RCC 7860 (cell line): Measurements from ENCODE around the gene WDR17.

ENCODE experiments used
- DNase-seq: peaks from one replicate; pipeline ENCODE4 v3.0.0-alpha.2; 2015; ENCODE audit warnings: low spot score
- FAIRE-seq: peaks from 2 replicates; lab custom pipeline; 2012; peaks lifted over from hg19 to GRCh38; lab: Jason Lieb, UNC

Gene WDR17

GRCh38 chr4:176065435-176066291 is at the start of gene WDR17:
Gene WDR17 (plus strand): TSS chr4:176065841. CDS start chr4:176111581, 45,740 bp downstream.
- DNase-seq (peak; percentile 54), FAIRE-seq (no peak)

DNA sequence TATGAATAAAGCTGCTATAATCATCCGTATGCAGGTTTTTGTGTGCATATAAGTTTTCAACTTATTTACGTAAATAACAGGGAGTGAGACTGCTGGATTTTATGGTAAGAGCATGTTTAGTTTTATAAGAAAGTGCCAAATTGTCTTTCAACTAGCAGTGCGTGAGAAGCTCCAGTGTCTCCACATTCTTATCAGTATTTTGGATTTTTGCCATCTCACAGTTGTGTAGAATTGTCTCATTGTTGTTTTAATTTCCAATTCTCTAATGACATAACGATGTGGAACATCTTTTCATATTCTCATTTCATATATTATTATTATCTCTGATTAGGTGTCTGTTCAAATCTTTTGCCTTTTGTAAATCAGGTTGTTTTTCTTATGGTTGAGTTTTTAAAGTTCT is 49.0 kb upstream of the WDR17 start:
- FAIRE-seq (no peak), DNase-seq (no peak)

DNA sequence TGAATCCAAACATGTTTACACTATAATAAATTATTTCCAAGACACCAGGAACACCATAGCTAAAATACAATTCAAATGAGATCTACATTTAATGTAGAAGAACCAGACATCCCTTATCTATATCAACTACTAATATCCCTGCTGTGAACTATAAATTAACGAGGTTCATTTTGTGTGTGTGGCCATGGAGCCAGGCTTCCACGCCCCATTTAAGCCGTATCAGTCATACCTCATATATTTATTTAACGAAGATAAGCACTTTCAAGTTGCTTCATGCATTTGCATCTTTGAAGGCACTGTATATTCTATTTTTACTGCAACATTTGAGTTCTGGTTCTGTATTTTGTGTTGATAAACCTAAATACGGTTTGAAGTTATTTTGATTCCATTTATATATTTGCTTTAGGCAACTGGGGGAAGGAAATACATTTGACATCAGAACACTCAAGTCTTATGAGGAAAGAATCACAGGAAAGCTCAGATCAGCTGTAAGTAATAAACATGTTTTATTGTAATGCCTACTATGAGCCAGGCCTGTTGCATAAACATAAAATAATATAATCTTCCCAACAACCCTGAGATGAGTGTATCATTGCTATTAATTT is 45.1 kb upstream of the WDR17 start:
- DNase-seq (no peak), FAIRE-seq (no peak)

GRCh38 chr4:176030391-176030790 is 35.2 kb upstream of the WDR17 start:
- DNase-seq (no peak), FAIRE-seq (no peak)

- DNase-seq (no peak), FAIRE-seq (no peak)
These were observed 33.7 kb upstream of the WDR17 start for GRCh38 chr4:176031922-176032321.

DNA sequence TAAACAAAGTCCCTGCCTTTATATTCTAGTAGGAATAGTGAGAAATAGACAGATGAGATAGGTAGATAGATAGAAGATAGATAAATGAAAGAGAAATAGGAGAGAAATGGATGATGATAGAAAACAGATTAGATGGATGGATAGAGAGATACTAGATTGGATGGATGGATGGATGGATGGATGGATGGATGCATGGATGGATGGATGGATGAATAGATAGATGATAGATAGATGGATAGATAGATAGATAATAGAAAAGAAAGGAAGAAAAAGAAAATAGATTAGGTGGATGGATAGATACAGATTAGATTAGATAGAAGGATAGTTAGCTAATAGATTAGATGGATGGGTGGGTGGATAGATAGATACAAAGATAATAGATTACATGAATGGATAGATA is 33.2 kb upstream of the WDR17 start:
- no peak for DNase-seq
- no peak for FAIRE-seq

DNA sequence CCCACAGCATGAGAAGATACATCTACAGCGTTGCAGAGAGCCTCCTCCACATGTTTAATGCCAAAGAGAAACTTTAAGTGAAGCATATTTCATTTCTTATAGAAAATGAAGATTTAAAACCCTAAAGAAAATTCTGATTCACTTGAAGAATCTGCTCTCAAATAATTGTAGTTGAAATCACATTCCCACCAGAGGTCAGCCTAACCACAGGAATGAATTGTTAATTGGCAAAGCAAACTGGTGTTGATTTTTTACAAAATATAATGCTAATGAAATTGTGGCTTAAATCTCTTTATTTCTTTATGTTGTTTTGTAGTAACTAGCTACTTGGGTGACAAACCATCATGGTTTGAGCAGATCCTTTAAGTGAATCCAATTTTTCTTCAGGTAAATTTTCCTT is 31.1 kb upstream of the WDR17 start:
- no peak for DNase-seq
- FAIRE-seq = no peak

DNA sequence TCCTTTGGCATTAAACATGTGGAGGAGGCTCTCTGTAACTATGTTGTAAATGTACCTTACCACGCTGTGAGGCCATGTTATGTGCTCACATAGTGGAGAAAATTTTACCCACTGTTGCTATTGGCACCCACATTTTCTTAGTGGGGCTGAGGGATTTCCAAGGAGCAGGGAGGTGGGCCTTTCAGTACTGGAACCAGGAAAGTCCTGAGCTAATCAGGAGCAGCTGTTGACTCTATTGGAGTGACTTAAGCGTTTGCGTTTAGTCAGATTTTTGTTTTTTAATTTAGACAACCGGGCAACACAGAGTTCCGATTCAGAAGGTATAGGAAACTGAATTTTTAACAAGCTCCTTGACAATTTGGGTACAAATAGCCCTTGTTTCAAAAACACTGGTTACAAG is 30.7 kb upstream of the WDR17 start:
- DNase-seq (no peak), FAIRE-seq (no peak)

DNA sequence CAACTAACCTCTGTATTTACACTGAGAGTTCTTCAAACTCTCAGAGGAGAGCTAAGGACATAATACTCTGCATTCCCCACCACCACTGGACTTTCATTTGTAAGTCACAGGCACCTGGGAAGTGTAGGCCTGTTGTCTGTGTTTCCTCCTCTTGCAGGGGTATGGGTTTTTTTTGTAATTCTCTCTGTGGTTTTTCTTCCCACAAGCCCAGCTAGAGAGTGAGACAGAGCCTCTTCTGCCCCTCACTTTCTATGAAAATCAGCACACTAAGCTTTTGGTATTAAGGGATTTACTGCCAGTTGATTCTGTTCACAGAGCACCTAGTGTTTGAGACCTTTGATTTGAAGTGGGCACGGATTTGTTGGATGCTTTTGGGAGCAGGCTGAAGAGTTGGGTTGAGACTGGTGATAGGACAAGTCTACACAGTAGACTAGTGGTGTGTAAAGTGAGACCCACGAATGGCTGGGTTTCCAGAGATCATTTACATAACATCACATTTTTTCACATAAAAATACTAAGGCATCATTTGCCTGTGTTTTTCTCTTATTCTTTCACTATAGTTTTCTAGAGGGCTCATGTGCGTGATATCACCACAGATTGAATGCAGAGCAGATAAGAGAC is 28.9 kb upstream of the WDR17 start:
- no peak for FAIRE-seq
- no peak for DNase-seq

DNA sequence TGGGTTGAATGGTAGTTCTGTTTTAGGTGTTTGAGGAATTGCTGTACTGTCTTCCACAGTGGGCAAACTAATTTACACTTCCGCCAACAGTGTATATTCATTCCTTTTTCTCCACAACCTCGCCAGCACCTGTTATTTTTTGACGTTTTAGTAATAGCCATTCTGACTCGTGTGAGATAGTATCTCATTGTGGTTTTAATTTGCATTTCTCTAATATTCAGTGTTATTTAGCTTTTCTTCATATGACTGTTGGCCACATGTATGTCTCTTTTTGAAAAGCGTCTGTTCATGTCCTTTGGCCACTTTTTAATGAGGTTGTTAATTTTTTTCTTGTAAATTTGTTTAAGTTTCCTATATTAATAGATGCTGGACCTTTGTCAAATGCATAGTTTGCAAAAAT is 26.9 kb upstream of the WDR17 start:
- DNase-seq (no peak), FAIRE-seq (no peak)

DNA sequence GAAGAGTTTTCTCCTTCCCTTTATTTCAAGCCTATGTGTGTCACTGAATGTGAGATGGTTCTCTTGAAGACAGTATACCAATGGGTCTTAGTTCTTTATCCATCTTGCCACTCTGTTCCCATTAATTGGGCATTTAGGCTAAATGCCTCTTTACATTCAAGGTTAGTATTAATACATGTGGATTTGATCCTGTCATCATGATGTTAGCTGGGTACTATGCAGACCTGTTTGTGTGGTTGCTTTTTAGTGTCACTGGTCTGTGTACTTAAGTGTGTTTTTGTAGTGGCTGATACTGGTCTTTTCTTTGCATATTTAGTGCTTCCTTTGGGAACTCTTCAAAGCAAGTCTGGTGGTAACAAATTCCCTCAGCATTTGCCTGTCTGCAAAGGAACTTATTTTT is 23.4 kb upstream of the WDR17 start:
- DNase-seq (no peak), FAIRE-seq (no peak)

DNA sequence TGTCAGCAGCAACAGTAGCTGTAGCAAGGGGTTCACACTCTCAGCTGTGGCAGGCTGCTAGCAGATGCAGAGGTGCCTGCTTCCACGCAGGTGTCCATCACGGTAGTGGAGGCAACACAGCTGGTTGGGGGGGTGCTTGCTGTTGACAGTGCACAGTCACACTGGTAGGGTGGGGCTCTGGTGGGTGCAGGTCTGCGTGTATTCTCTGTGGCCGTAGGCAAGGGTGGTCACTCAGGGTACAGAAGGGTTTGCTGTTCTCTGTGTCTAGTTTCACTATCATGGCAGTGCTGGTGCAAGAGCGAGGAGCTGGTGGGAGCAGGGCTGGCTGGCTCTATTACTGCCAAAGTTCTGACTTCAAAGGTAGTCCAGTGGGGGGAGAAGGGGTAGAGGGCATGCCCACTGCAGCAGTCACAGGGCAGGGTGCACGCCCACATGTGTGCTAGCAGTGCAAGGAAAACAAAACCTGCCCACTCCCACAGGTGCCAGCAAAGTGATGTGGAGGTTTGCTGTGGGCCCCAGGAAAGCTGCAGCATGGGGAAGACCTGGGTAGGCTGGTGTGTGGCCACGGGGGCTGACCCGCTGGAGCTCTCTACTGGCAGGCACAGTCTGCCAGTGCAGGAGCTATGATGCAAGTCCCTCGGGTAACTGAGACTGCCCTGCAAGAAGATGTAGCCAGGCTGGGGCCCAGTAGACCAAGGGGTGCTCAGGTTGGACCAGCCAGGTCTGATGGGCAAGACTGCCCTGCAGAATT is 21.6 kb upstream of the WDR17 start:
- DNase-seq (no peak), FAIRE-seq (no peak)

GRCh38 chr4:176044589-176044951 is 21.1 kb upstream of the WDR17 start:
- DNase-seq (no peak), FAIRE-seq (no peak)

GRCh38 chr4:176048631-176049030 is 17.0 kb upstream of the WDR17 start:
- FAIRE-seq (no peak), DNase-seq (no peak)

DNA sequence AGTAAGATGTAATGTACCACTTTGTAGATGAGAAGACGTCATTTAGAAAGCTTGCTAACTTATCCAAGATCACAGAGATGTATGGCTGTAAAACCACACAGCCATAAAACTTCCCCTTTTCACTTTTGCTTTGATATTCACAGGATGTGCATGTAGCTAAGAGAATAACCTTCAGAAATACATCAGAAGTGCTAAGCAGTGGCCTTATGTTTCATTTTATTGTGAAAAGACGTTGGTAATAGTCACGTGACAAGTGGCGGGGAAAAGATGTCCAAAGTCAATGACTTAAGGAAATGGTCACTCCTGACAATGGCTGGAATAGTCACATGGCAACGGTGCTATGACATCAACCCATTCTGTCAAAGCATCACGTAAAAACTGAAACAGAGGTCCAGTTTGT is 12.9 kb upstream of the WDR17 start:
- no peak for FAIRE-seq

GRCh38 chr4:176053785-176054184 is 11.9 kb upstream of the WDR17 start:
- DNase-seq = no peak

More for the DNA sequence above, 12.9 kb upstream of the WDR17 start:
- DNase-seq = no peak

DNA sequence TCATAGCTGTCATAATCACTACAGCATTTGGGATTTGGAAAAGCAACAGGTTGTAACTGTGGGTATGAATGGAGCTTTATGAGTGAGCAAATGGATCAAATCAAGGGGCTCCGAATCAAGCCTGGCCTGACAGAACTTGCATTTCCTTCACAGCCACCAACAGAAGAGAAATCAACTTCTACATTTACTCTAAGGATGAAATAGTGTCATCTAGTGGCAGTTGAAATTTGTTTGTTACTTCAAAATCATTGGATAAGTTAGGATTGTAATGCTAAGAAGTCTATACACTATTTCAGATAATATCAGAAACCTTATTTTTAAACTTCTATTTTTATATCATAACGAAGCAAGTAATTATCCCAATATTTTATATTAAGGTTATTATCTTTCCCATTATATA is 10.7 kb upstream of the WDR17 start:
- DNase-seq (no peak), FAIRE-seq (no peak)

More at GRCh38 chr4:176053785-176054184, 11.9 kb upstream of the WDR17 start:
- FAIRE-seq = no peak

GRCh38 chr4:176063718-176064117 is 1.9 kb upstream of the WDR17 start:
- DNase-seq = no peak
- no peak for FAIRE-seq

- FAIRE-seq = no peak
- DNase-seq = no peak
These were observed 1.1 kb upstream of the WDR17 start for GRCh38 chr4:176064539-176064938.

DNA sequence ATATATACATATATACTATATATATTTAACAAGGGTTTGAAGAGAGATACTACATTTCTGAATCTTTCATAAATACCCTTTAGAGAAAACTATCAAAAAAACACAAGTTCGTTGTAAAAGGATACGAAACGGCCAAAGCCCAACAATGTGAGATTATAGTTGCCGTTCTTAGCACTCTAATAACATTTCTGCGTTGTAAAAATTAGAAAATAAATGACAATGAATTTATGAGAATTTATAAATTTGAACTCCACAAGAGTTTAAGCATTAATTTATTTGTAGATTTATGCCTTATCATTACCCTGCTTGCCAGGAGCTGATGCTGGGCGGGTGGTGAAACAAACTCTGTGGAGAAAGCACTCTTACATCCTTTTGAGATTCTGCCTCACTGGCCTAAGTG is 1.1 kb downstream of the WDR17 start:
- no peak for DNase-seq
- FAIRE-seq = no peak

GRCh38 chr4:176077561-176077960 is 11.9 kb downstream of the WDR17 start:
- FAIRE-seq = no peak
- no peak for DNase-seq
